DMS 273 (cell line): ENCODE measurements around the gene SEH1L.
"Not testable (repeated sequence)": the region's sequence is repeated elsewhere in the genome, so short reads cannot be mapped to it uniquely, and the experiment has no call there.

Experiments
- DNase-seq: peaks from one replicate; lab custom pipeline; 2025; ENCODE audit not compliant: unreplicated experiment; lab: John Stamatoyannopoulos, UW

The SEH1L gene

DNA sequence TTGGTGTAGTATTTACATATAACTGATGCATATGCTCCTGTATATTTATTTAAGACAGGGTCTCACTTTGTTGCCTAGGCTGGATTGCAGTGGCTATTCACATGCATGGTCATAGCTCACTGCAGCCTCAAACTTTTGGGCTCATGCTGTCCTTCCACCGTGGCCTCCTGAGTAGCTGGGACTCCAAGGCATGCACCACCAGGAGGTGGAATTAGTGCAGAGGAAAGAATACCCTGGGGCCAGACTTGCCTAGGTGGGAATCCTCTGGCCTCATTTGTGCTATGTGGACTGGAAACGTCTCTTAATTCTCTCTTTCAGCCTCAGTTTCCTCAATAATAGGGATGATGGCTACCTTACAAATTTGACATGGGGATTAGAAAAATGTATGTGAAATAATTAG lies 45.6 kb downstream of the SEH1L start:
- DNase-seq, result no peak

DNA sequence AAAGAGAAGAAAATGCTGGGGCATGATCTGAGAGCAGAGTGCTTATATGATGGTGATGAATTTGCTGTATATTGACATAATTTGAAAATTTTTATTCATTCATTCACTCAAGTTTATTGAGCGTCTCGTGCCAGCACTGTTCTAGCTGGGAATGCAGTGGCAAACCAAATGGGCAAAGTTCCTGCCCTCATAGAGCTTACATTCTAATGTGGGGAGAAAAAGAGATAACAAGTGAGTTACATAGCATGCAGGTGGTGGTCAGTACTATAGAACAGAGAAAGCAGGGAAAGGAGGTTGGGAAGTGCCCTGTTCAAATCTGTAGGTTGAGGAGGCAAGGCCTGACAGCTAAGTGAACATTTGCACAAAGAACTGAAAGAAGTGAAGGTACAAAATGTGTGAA lies 47.6 kb downstream of the SEH1L start:
- DNase-seq, result no peak

DNA sequence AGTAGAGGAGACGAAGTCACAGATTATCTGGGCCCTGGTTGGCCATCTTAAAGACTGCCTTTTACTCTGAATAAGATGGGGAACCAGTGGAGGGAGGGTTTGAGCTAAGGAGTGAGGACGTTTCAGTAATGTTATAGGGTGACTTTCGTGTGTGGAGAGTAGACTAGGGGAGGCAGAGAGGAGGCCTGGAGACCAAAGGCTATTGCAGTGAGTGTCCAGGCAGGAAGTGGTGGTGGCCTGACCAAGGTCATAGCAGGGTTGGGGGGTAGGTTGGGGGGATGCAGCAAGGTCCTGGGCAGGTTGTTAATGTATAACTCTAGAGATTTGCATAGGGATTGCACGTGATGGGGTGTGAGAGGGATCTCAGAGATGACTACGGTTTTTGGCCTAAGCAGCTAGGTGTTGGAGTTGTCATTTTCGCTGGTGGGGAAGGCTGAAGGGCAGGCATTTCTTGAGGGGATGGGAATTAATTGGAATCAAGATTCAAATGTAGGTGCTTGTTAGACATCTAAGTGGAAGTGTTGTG lies 48.2 kb downstream of the SEH1L start:
- DNase-seq, result no peak

DNA sequence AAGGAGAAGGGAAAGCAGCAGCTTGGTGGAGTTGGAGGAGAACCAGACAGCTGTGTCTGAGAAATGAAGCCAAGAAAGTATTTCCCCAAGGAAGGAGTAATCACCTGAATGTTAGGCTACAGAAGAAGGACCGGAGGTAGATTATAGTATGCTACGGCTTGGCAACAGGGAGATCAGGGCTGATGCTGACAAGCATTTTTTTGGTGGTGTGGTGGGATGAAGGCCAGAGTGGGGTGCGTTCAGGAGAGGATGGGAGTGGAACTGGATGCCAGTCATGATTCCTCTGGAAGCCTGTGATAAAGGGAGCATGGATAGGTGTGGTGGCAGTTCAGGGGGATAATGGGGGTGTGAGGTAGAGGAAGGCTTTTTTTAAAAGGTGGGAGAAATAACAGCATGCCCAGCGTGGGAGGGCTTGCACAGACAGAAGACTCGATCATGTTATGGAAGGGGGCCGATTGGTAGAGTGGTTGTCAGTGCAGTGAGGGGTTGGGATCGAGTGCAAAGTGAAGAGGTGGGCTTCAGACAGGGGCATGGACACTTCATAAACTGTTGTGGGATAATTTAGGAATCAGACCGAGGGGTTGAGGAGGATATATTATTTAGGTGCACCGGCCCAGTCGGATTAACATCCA lies 49.0 kb downstream of the SEH1L start:
- DNase-seq, result no peak

DNA sequence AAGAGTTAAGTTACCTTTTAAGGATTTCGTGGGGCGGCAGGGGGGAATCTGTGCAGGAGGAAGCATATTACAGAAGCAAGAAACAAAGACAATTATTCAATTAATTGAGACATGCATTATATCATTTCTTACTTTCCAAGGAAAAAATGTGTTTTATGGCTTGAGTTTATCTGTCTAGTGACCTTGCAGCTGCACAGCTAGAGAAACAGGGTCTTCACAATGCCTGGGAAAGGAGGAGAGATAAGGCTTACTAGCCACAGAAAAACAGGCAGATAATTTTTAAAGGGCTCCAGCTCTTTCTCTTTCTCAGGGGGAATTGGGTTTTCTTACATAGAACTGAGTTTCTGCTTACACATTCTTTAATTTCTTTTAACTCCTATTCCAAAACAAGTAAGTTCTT lies 49.5 kb downstream of the SEH1L start:
- not testable (repeated sequence) for DNase-seq

DNA sequence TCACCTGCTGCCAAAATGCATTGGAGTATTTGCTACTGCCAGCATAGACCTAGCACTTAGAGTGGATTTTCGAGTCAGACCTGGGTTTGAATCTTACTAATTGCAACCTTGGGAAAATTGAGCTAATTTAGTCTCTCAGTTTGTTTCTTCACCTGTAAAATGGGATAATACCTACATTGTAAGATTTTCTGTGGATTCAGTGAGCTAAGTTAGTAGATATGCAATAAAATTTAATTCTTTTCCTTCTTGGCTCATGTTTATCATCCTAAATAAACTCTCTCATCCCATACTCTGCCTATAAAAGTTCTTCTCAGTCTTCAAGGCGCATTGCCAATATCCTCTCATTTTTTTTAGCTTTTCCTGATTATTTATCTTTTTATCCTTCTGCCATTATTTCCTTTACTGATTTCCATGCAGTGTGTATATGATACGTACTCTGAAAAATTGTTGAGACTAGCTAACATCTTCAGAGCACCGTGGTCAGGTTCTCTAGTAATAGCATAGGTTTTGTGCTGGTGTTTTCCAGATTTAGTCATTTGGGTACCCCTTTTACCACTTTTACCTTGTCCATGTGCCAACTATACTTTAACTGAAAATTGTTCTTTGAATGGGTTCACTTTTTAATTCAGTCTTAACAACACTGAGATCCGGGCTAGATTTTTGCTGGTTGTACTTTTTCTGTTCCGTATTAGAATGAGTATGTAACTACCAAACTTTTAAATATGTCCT lies 50.7 kb downstream of the SEH1L start:
- no peak for DNase-seq

DNA sequence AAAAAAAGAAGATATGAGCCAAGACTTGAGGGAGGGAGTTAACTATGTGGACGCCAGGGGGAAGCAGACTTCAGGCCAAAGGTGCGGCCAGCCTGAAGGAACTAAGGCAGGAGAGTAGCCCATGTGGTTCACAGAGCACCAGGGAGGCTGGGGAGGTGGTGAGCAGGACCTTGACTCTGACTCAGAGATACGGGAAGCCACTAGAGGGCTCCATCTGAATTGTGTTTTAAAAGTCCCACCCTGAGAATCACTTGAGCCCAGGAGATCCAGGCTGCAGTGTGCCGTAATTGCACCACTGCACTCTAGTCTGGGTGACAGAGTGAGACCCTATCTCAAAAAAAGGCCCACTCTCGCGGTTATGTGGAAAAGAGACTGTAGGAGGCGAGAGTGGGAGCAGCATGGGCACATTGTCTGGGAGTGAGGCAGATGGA lies 55.7 kb downstream of the SEH1L start:
- DNase-seq, result peak; percentile 66

DNA sequence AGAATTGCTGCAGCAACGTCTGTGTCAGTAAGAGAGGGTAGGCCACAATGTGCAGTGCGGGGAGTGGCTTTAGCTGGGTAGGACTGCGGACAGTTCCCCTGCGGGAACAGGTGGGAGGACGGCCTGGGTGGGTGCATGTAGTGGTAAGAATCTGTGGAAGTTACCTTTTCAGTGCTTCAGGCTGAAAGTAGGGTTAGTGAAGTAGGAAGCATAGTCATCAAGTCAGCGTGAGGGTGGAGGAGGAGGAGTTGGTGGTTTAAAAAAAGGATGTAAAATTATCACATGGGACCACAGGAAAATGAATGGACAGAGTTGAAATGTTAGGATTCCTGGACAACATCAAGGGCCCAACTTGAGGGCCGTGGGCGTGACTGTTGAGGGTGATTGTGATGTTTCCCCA lies 56.6 kb downstream of the SEH1L start:
- no peak for DNase-seq

DNA sequence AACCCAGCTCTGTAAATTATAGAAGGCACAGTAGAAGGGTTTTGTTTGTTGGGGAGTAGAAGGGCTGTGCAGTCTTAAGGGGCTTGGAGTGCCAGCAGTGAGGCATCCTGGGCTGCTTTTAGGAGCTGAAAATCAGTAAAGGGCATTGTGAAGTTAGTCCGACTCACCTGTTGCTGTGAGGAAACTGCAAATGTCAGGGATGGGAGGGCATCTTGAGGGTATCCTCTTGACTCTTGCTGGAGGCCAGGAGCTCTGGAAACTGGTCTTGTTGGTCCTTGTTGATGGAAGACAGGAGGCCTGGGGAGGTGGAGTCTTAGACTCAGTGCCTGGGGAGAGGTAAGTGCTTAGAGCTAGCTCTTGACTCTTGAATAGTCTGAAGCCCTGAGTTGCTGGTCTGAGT lies 57.5 kb downstream of the SEH1L start:
- no peak for DNase-seq

DNA sequence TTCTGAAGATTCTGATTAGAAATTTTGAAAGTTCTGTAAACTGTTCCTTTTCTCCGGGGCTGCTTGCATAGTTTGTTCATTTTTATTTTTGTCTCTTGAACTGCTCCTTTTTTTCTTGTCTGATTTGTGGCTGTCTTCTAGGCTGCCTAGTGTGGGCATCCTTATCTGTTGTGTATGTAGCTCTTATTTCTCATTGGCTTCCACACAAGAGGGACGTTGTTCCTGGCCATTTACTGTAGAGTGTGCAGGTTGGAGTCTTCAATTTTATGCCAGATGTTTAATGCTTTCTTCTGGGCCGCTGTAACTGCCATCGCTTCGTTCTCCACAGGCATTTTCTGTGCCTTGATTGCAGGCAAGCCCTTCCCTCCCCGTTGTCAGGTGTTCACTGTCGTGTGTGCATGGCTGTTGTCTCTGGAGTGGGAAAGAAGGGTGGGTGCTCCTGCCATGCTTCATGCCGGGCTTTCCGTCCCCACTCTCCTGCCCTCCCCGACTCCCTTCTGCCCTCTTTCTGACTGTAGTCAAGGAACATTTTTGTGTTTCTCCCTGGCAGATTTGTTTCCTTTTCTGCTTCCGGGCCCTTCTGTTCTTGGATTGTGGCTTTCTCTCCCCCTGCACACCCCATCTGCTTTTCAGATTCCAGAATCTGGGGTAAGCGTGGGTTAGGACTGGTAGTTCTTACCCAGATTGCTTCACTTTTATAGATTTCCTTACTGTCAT lies 58.9 kb downstream of the SEH1L start:
- peak; percentile 33 for DNase-seq

DNA sequence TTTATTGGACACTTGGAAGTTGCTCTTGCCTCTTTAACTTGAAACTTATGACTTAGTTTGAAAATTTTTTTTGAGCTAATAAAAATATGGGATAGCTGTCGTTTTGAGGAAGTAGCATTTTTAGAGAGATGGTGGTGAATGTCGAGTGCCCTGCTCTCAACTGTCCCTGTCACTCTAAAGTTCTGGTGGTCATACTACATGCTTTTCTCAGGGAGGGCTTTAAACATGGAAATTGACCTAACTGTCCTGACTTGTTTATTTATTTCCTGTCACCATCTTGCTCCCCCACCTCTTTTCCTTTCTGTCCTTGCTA lies 59.4 kb downstream of the SEH1L start:
- no peak for DNase-seq

DNA sequence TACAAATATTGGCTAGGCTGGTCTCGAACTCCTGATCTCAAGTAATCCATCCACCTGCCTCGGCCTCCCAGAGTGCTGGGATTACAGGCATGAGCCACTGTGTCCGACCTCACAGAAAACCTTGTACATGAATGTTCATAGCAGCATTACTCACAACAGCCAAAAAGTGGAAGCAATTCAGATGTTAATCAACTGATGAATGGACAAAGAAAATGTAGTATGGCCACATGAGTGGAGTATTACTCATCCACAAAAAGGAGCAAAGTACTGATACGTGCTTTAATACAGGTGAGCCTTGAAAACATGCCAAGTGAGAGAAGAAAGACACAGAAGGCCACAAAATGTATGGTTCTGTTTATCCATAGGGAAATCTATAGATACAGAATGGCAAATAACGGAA lies 63.9 kb downstream of the SEH1L start:
- no peak for DNase-seq

DNA sequence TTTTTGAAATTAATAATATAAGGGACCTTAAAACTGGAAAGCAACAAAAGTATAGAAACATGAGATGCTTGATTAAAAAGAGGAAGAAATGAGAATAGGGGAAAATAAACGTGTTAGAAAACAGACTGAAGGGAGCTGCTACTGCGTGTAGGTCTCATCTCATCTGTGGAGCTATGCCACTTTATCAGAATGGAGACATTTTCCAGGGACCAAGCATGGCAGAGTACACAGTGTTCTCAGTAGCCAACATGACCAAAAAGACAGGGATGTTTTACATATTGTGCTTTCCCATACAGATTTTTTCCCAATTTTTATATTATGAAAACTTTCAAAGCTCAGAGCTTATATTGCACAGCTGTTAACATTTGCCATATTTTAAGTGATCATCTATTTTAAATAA lies 66.4 kb downstream of the SEH1L start:
- no peak for DNase-seq

DNA sequence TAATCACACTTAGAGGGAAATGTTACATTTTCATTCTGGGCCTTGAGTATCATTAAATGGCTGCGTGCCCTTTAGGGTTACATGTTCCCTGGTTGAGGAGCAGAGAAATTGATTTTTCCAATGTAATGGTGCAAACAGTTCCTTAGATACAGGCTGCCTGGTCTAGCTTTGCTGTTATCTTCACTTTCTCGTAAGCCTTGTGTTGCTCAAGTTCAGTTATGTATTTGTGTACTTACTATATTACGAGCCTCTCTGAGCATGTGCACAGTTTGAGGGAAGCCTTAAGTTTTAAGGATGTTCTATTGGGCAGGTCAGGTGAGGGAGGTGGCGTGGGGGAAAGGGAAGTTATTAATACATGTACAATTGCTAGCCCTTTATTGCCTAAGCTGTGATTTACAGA lies 67.0 kb downstream of the SEH1L start:
- DNase-seq, result no peak

DNA sequence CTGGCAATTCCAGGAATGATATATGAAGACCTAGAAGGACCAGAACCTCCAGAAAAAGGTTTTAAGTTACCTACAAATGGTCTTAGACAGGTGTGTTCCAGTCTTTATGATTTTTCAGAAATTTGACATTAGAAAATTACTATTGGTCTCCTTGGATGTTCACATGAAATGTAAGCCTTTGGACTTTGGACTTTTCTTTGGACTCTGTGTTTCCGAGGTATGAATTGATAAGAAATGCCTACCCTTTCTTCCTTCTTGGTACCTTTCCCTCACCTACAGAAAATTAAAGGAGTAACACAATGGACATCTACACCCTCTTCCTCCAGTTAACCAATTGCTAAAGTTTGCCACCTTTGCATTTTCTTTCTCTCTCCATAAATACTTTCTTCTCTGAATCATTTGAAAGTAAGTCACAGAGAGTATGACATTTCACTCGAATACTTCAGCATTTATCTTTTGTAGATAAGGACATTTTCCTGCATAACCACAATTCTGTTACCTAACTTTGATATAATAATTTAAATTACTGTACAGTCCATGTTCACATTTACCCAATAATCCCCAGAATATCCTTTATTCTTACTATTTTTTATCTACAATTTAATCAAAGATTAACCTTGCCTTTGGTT lies 69.5 kb downstream of the SEH1L start:
- DNase-seq, result no peak

DNA sequence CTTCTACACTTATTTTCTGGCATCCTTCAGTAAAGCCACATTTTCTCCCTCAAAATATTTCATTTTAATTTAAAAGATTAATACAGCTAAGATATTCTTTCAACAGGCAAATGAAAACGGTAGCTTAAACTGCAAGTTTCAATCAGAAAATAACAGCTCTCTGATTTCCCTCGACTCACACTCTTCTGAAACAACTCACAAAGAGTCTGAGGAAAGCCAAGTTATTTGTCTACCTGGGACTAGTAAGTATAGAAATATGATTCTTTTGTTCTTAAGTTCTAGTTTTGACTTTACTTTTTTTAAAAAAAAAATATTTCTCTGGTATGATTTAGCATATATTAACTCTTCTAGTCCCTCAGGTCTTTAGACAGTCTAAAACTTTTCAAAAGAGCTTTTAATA lies 70.6 kb downstream of the SEH1L start:
- no peak for DNase-seq

DNA sequence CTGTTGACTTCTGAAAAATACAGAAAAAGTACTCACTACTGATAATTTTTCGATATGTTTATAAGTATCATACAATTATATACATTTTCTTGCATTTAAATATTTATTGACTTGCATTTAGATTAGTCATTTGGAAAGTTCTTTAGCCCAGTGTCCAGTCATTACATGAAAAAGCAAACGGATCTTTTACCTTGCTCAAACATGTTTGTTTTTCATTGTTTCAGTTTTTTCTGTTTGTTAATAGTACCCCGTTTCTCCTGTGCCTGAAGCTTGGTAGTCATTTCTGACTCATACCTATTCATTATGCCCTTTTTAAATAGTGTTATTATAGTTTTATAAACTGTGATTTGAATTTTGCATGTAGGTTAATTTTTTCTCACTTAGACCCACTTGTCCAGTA lies 71.5 kb downstream of the SEH1L start:
- no peak for DNase-seq

DNA sequence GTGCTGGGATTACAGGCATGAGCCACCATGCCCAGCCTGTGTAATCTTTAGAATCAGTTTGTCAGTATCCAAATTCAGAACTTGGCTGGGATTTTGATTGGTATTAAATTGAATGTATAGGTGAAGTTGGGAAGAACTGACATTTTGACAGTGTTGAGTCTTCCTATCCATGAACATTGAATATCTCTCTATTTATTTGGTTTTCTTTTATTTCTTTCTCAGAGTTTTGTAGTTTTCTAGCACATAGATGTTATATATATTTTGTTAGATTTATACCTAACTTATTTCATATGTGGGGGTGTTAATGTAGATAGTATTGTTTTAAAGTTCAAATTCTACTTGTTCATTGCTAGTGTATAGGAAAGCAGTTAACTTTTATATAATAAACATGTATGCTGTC lies 74.8 kb downstream of the SEH1L start:
- no peak for DNase-seq

DNA sequence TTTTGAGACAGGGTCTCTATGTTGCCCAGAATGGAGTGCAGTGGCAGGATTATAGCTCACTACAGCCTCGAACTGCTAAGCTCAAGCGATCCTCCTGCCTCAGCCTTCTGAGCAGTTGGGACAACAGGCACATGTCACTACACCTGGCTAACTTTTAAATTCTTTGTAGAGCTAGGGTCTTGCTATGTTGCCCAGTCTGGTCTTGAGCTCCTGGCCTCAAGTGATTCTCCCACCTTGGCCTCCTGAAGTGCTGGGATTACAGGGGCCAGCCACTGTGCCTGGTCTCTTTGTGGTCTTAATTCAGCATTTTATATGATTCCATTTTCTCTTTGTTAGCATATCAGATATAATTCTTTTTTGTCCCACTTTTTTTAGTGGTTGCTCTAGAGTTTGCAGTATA lies 77.4 kb downstream of the SEH1L start:
- DNase-seq, result no peak

DNA sequence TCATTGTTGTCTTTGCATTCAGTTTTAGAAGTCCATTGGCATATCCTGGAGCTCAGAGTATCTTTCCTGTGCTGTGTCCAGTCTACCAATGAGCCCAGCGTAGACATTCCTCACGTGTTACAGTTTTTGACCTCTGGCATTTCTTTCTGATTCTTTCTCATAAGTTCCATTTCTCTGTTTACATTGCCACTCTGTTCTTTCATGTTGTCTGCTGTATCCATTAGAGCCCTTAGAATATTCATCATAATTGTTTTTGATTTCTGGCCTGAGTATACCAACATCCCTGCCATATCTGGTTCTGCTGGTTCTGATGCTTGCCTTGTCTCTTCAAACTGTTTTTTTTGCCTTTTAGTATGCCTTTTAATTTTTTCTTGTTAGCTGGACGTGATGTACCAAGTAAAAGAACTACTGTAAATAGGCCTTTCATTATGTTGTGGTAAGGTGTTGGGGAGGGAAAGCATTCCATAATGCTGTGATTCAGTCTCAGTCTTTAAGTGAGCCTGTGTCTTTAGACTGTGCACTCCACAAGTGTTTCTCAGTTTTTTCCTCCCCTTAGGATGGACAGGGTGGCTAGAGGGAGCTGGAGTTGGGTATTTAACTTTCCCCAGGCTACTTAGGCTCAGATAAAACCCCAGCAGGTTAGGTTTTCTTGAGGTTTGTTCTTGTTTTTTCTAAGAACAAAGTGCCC lies 78.9 kb downstream of the SEH1L start:
- DNase-seq, result no peak

DNA sequence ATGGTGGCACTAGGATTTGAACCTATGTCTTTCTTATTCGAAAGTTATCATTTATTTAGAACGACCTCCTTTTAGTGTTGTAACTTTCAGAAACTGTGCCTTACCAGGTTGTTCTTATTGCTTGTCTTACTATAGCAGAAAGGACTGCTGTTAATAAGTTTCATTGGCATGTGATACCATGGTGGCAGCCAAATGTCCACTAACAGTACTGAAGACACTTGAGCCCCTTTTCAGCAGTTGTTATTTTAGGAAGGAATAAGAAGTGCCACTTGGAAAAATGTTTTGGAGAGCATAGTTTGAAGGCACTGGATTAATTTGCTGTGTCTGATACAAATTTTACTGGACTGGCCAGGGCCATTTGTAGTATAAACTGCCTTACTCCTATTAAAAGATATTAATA lies 81.1 kb downstream of the SEH1L start:
- no peak for DNase-seq
